ENCODE data around the gene LSP1. TPM values are rescaled to one million over a fixed set of nuclear protein-coding genes. Genes with fewer than 3 reads are reported as not detected.

The LSP1 gene
- total and polyA plus RNA-seq, 10 donors = 136 to 422 (median 335) TPM

GRCh38 chr11:1814691-1815090 is 38.2 kb upstream of the LSP1 start:
- H3K27me3 ChIP-seq (replicated peaks in 1 of 7) = peaks cover 0 to 45% (median 0%) of the 10 kb centered on the region in 7 donors
- TF ChIP-seq POLR2AphosphoS5 (IDR thresholded peaks at IDR 0.05) = no peak
- no peak for TF ChIP-seq CTCF (IDR thresholded peaks at IDR 0.05 in 8 of 11, conservative IDR thresholded peaks at IDR 0.05 in 3 of 11)
- no peak for TF ChIP-seq POLR2A (IDR thresholded peaks at IDR 0.05)
- no peak for DNase-seq
- 84 to 92% (median 86%) methylated on average over 10 of the region's 10 CpGs for WGBS, 5 donors
- H3K36me3 ChIP-seq = no peaks in the 10 kb centered on the region
- intact Hi-C loops (cut with DNase I; ENCODE audit: low total_unique reads) = no loop called here
- peaks cover 0 to 30% (median 18%) of the 10 kb centered on the region in 8 donors for H3K9me3 ChIP-seq
- H3K4me3 ChIP-seq = no peak overlapping the region
- no peak overlapping the region for H3K27ac ChIP-seq
- peaks cover 0 to 15% (median 0%) of the 10 kb centered on the region in 6 donors for H3K4me1 ChIP-seq

DNA sequence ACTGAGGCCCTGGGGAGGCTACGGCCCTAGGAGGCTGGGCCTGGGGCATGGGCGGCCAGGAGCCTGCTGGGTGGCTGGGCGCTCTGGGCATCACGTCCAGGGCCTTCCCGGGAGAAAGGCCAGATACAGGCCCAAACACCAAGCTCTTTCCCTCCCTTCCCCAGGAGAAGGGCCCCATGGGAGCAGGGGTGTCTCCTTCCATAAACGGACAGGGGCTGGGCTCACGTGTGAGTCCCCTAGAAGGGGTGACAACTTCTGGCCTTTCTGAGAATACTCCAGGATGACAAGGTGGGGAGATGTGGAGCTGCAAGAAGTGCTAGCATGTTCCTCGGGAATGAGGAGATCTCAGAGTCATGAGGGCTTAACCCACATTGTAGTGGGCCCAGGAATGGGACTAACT is 37.6 kb upstream of the LSP1 start:
- TF ChIP-seq CTCF (IDR thresholded peaks at IDR 0.05 in 8 of 11, conservative IDR thresholded peaks at IDR 0.05 in 3 of 11) (no peak), POLR2AphosphoS5 (IDR thresholded peaks at IDR 0.05) (no peak), POLR2A (IDR thresholded peaks at IDR 0.05) (no peak)
- DNase-seq = no peak
- Histone ChIP-seq H3K27ac (no peak overlapping the region), H3K4me3 (no peak overlapping the region), H3K27me3 (replicated peaks in 1 of 7) (peaks cover 0 to 45% (median 0%) of the 10 kb centered on the region in 7 donors), H3K4me1 (peaks cover 0 to 13% (median 0%) of the 10 kb centered on the region in 6 donors), H3K9me3 (peaks cover 0 to 30% (median 18%) of the 10 kb centered on the region in 8 donors), H3K36me3 (no peaks in the 10 kb centered on the region)
- WGBS, 5 donors = 87 to 92% (median 90%) methylated on average over 3 to 8 of the region's 8 CpGs
- intact Hi-C loops (cut with DNase I; ENCODE audit: low total_unique reads) = no loop called here

GRCh38 chr11:1815751-1816150 is 37.1 kb upstream of the LSP1 start:
- intact Hi-C loops (cut with DNase I; ENCODE audit: low total_unique reads) = no loop called here
- Histone ChIP-seq H3K36me3 (no peaks in the 10 kb centered on the region), H3K4me3 (no peak overlapping the region), H3K4me1 (peaks cover 0 to 8% (median 0%) of the 10 kb centered on the region in 6 donors), H3K27ac (no peak overlapping the region), H3K27me3 (replicated peaks in 1 of 7) (peaks cover 0 to 45% (median 0%) of the 10 kb centered on the region in 7 donors), H3K9me3 (peaks cover 0 to 30% (median 18%) of the 10 kb centered on the region in 8 donors)
- no peak for DNase-seq
- WGBS, 5 donors = 81 to 95% (median 90%) methylated on average over 6 to 7 of the region's 7 CpGs
- TF ChIP-seq CTCF (IDR thresholded peaks at IDR 0.05 in 8 of 11, conservative IDR thresholded peaks at IDR 0.05 in 3 of 11) (no peak), POLR2A (IDR thresholded peaks at IDR 0.05) (no peak), POLR2AphosphoS5 (IDR thresholded peaks at IDR 0.05) (no peak)

GRCh38 chr11:1817000-1817399 is 35.9 kb upstream of the LSP1 start:
- DNase-seq = no peak
- 85 to 94% (median 86%) methylated on average over 5 of the region's 5 CpGs for WGBS, 5 donors
- no peaks in the 10 kb centered on the region for H3K36me3 ChIP-seq
- no peak overlapping the region for H3K4me3 ChIP-seq
- intact Hi-C loops (cut with DNase I; ENCODE audit: low total_unique reads) = no loop called here
- H3K9me3 ChIP-seq = peaks cover 0 to 30% (median 18%) of the 10 kb centered on the region in 8 donors
- TF ChIP-seq POLR2A (IDR thresholded peaks at IDR 0.05) = no peak
- no peak for TF ChIP-seq POLR2AphosphoS5 (IDR thresholded peaks at IDR 0.05)
- TF ChIP-seq CTCF (IDR thresholded peaks at IDR 0.05 in 8 of 11, conservative IDR thresholded peaks at IDR 0.05 in 3 of 11) = no peak
- no peaks in the 10 kb centered on the region for H3K4me1 ChIP-seq
- H3K27me3 ChIP-seq (replicated peaks in 1 of 7) = peaks cover 0 to 38% (median 0%) of the 10 kb centered on the region in 7 donors
- no peak overlapping the region for H3K27ac ChIP-seq
